Measurements from ENCODE around the gene SSBP4.
A peak's percentile ranks its signal among the peaks of the same experiment; 100 is the strongest.

Gene SSBP4

DNA sequence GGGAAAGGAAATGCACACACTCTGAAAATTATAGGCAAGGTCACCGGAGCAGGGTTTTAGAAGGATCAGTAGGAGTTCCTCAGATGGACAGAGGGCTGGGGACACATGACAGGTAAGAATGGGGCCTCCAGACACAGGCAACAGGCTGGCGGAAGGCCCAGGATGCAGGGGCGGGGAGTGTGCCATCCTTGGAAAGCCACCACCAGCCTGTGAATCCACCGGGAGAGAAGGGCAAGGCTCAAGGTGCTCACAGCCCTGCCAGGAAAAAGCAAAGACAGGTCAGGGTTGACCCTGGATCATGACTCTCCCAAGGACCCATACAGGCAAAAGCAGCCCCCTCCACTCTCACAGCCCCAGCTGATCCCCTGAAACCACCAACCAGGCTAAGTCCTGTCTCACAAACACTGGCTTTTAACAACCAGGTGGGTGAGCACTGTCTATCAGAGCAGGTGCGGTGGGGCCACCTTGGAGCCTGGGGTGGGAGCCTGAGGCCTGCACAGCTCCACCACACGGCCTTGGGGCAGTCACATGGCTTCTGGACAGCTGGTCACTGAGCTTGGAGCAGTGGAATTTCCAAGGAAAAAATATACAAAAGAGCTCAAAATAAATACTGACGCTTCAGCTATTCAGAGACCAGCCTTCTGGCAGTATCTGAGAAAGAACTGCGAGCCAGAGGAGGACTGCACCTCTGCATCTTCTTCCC lies 54.0 kb downstream of the SSBP4 start:
- Histone ChIP-seq H3K36me3 (peaks cover 59% of the 10 kb centered on the region), H3K9me3 (peaks cover 5% of the 10 kb centered on the region; the same call in 1 of the 2 replicates), H4K20me1 (peaks cover 98% of the 10 kb centered on the region), H3K27ac (no peak overlapping the region), H3K4me2 (no peak overlapping the region), H3K4me3 (no peak overlapping the region), H3K9ac (no peak overlapping the region), H3K4me1 (peaks cover 43% of the 10 kb centered on the region), H3K27me3 (no peaks in the 10 kb centered on the region)
- TF ChIP-seq Cebpa-rat (IDR thresholded peaks at IDR 0.05): no peak

DNA sequence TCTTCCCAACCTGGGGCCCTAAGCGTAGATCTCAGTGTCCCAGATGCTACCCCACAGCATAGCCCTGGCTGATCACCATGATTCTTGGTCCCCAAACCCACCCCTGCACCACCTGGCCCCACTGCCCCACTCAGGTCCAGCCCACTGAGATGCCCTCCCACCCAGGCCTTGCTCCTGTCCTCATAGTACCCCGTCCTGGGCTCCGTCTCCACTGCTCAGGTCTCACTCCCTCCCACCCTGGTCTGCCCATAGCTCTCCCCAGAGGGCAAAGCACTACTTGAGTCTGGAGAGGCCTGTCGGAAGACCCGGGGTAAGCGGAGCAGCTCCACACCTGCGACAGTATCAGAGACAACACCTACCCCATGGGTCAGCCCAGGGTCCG lies 54.5 kb downstream of the SSBP4 start:
- no peak overlapping the region for H3K4me3 ChIP-seq
- peaks cover 98% of the 10 kb centered on the region for H4K20me1 ChIP-seq
- no peak overlapping the region for H3K4me2 ChIP-seq
- no peaks in the 10 kb centered on the region for H3K27me3 ChIP-seq
- H3K4me1 ChIP-seq: peaks cover 48% of the 10 kb centered on the region
- H3K27ac ChIP-seq: 0 out of 2 replicates have a peak overlapping the region, but pooled peaks have one; percentile 26
- no peak overlapping the region for H3K9ac ChIP-seq
- TF ChIP-seq Cebpa-rat (IDR thresholded peaks at IDR 0.05): no peak
- peaks cover 56% of the 10 kb centered on the region for H3K36me3 ChIP-seq
- peaks cover 5% of the 10 kb centered on the region; the same call in 1 of the 2 replicates for H3K9me3 ChIP-seq

DNA sequence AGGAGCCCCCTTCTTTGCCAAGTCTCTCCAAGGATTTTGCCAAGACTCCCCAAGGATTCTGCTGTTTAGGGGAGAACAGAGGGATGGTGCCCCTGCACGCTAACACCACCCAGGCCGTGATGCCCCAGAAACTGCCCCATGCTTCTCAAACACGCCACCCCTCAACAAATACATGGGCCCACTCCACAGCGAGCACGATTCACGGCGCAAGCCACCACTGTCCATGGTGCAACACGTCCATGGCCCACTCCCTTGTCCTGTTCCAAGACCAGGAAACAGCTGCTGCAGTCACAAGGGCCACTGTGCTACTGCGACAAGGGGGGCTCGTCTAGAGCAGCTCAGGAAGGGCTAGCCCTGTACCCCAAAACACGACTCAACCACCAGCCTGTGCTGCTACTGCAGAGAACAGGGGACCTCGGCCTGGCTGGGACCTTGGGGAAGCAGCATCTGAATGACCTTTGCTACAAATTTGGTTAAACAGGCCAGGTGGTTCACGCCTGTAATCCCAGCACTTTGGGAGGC lies 55.2 kb downstream of the SSBP4 start:
- TF ChIP-seq Cebpa-rat (IDR thresholded peaks at IDR 0.05): no peak
- H3K36me3 ChIP-seq: peaks cover 49% of the 10 kb centered on the region
- H3K4me1 ChIP-seq: peaks cover 56% of the 10 kb centered on the region
- H3K4me3 ChIP-seq: no peak overlapping the region
- no peaks in the 10 kb centered on the region for H3K27me3 ChIP-seq
- H3K4me2 ChIP-seq: no peak overlapping the region
- peaks cover 5% of the 10 kb centered on the region; the same call in 1 of the 2 replicates for H3K9me3 ChIP-seq
- peaks cover 98% of the 10 kb centered on the region for H4K20me1 ChIP-seq
- H3K9ac ChIP-seq: no peak overlapping the region
- 0 out of 2 replicates have a peak overlapping the region, but pooled peaks have one; percentile 26 for H3K27ac ChIP-seq

DNA sequence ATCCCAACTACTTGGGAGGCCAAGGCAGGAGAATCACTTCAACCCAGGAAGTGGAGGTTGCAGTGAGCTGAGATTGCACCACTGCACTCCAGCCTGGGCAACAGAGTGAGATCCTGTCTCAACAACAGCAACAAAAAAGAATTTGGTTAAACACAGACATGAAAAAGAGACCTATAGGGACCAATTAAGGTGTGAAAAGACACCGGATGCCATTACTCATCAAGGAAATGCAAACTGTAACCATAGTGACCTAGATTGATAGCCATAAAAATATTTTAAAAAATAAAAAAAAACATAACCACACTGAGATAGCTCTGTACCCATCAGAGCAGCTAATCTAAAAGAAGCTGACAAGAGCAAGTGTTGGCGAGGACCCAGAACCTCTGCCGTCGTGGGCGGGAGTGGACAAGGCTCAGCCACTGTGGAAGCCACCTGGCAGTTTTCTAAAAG lies 55.8 kb downstream of the SSBP4 start:
- no peak overlapping the region for H3K9ac ChIP-seq
- H4K20me1 ChIP-seq: peaks cover 98% of the 10 kb centered on the region
- no peak overlapping the region for H3K4me3 ChIP-seq
- no peak for TF ChIP-seq Cebpa-rat (IDR thresholded peaks at IDR 0.05)
- peak overlapping the region; percentile 67 for H3K4me2 ChIP-seq
- peaks cover 62% of the 10 kb centered on the region for H3K4me1 ChIP-seq
- peaks cover 45% of the 10 kb centered on the region for H3K36me3 ChIP-seq
- H3K9me3 ChIP-seq: peaks cover 5% of the 10 kb centered on the region; the same call in 1 of the 2 replicates
- no peaks in the 10 kb centered on the region for H3K27me3 ChIP-seq
- H3K27ac ChIP-seq: no peak overlapping the region

DNA sequence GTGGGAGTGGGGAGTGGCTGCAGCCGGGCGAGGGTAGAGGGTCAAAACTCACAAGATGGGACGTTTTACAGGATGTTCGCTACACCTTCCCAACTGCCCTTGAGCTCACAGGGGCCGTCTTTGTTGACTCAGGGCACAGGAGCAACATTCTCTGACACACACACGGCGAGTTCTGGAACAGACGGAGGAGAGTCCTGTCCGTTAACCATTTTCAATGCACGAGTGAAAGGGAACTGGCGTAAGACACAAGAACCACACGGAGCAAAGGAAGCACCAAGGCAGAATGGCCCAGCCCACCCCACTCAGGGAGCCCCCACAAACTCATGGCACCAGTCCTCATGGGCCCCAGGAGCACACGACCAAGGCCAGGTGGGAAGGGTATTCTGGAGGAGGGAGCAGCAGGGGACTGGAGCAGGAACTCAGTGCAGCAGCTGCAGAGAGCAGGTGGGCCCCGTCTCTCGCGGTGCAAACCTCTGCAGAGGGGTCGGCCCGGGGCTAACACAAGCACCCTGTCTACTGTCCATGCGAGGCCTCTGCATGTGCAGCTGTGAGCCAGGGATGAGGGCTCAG lies 56.6 kb downstream of the SSBP4 start:
- H3K9ac ChIP-seq: 0 out of 2 replicates have a peak overlapping the region, but pooled peaks have one; percentile 29
- no peak overlapping the region for H3K4me3 ChIP-seq
- peaks cover 5% of the 10 kb centered on the region; the same call in 1 of the 2 replicates for H3K9me3 ChIP-seq
- peaks cover 70% of the 10 kb centered on the region for H3K4me1 ChIP-seq
- H3K4me2 ChIP-seq: peak overlapping the region; percentile 67
- H4K20me1 ChIP-seq: peaks cover 98% of the 10 kb centered on the region
- peak overlapping the region; percentile 45 for H3K27ac ChIP-seq
- H3K27me3 ChIP-seq: no peaks in the 10 kb centered on the region
- TF ChIP-seq Cebpa-rat (IDR thresholded peaks at IDR 0.05): no peak
- H3K36me3 ChIP-seq: peaks cover 37% of the 10 kb centered on the region

DNA sequence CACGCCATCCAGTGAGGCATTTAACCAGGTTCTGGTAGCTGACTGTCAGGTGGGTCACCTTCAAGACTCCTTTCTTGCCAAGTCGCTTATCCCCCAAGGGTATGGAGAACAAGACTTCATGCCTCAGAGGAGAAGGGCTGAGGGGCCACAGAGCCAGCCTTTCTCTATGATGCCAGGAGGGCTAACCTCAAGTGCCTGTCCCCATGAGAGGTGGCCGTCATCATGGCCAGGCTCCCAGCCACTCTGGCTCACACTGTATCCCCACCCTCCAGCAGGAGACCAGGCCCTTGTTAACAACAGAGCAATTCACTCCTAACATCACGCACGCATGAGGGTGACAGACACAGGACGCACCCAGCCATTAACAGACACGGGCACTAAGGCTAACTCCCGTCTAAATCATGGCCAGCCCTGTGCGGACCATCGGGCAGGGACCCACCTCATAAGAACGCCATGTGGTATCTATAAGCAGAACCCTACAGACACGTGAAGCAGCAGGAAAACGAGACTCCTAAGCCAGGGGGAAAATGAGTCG lies 57.4 kb downstream of the SSBP4 start:
- Histone ChIP-seq H3K27me3 (no peaks in the 10 kb centered on the region), H3K27ac (0 out of 2 replicates have a peak overlapping the region, but pooled peaks have one; percentile 22), H3K9ac (no peak overlapping the region), H3K4me2 (peak overlapping the region; percentile 67), H3K9me3 (peaks cover 5% of the 10 kb centered on the region; the same call in 1 of the 2 replicates), H3K36me3 (peaks cover 35% of the 10 kb centered on the region; the same call in 1 of the 2 replicates), H4K20me1 (peaks cover 99% of the 10 kb centered on the region), H3K4me1 (peaks cover 76% of the 10 kb centered on the region), H3K4me3 (no peak overlapping the region)
- no peak for TF ChIP-seq Cebpa-rat (IDR thresholded peaks at IDR 0.05)

DNA sequence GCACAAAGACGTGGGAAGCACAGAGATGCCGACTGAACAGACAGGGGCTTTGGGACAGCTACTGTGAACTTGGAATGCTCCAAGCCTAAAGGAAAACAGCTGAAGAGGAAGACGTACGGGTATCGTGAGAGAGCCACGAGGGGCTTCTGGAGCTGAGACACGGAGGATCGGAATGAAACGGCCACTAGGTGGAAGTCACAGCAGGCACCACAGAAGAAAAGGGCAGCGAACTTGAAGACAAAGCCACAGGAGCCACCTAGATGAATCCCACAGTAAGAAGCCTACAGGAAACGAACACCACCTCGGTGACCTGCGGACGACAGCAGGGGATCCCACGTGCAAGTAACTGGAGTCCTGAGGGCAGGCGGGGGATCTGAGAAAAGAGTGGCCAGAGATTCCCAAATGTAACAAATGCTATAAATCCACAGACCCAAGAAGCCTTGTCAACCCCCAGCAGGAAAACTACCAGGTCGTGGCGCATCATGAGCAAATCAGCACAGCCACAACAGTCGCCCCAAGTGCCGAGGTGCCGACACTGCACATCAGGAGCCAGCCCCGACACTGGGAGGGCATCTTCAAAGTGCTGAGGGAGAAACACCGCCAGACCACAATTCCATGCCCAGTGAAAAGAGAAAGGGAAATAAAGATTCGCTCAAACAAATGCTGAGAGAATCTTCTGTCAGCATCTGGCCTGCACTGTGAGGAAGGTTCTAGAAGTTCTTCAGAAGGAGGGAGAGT lies 58.0 kb downstream of the SSBP4 start:
- H3K4me3 ChIP-seq: no peak overlapping the region
- H3K4me1 ChIP-seq: peaks cover 76% of the 10 kb centered on the region
- peaks cover 100% of the 10 kb centered on the region for H4K20me1 ChIP-seq

DNA sequence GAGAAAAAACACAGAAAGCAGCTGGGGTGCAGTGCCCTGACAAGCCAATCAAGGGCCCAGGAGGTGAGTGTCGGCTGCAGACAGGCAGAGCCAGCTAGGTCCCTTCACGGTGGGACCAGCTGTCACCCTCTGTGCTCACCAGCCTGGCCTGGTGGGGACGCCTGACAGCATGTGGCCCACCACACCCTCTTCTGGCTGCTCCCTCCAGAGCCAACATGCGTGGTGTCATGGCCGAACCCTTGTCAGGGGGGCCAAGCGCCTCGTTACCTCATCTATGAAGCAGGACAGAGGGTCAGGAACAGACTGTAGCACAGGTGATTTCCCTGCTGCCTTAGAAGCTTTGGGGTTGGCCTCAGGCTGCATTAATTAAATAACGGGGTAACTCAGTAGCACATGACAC lies 58.8 kb downstream of the SSBP4 start:
- peaks cover 100% of the 10 kb centered on the region for H4K20me1 ChIP-seq
- H3K4me3 ChIP-seq: no peak overlapping the region
- peaks cover 21% of the 10 kb centered on the region; the same call in 1 of the 2 replicates for H3K36me3 ChIP-seq
- no peak overlapping the region for H3K9ac ChIP-seq
- TF ChIP-seq Cebpa-rat (IDR thresholded peaks at IDR 0.05): no peak
- H3K4me2 ChIP-seq: peak overlapping the region; percentile 85; the same call in 1 of the 2 replicates
- H3K27ac ChIP-seq: peak overlapping the region; percentile 73
- H3K27me3 ChIP-seq: no peaks in the 10 kb centered on the region
- peaks cover 79% of the 10 kb centered on the region for H3K4me1 ChIP-seq
- peaks cover 5% of the 10 kb centered on the region; the same call in 1 of the 2 replicates for H3K9me3 ChIP-seq

More for the DNA sequence above, 58.0 kb downstream of the SSBP4 start:
- Histone ChIP-seq H3K4me2 (peak overlapping the region; percentile 67), H3K9ac (no peak overlapping the region), H3K27ac (peak overlapping the region; percentile 22), H3K27me3 (no peaks in the 10 kb centered on the region), H3K36me3 (peaks cover 28% of the 10 kb centered on the region; the same call in 1 of the 2 replicates), H3K9me3 (peaks cover 5% of the 10 kb centered on the region; the same call in 1 of the 2 replicates)
- no peak for TF ChIP-seq Cebpa-rat (IDR thresholded peaks at IDR 0.05)

All from BLaER1 (cell line).